Stimulated activated CD8-positive, alpha-beta memory T cell treated with anti-CD3 and anti-CD28 coated beads, Interleukin-15, amount 100 ng/mL, for 1 hour (primary cell): ENCODE measurements around the gene SLC39A3.

ENCODE experiments used
- DNase-seq: peaks from one replicate; pipeline ENCODE4 v3.0.0-alpha.2; 2020; ENCODE audit warnings: low read depth

Gene SLC39A3

GRCh38 chr19:2702170-2703076 is 37.4 kb downstream of the SLC39A3 start, which contains the start of gene GNG7:
Gene GNG7, minus strand, starts transcription at chr19:2702694. Its CDS starts 182,006 bp downstream, at chr19:2520688.
- peak; percentile 83 for DNase-seq

DNA sequence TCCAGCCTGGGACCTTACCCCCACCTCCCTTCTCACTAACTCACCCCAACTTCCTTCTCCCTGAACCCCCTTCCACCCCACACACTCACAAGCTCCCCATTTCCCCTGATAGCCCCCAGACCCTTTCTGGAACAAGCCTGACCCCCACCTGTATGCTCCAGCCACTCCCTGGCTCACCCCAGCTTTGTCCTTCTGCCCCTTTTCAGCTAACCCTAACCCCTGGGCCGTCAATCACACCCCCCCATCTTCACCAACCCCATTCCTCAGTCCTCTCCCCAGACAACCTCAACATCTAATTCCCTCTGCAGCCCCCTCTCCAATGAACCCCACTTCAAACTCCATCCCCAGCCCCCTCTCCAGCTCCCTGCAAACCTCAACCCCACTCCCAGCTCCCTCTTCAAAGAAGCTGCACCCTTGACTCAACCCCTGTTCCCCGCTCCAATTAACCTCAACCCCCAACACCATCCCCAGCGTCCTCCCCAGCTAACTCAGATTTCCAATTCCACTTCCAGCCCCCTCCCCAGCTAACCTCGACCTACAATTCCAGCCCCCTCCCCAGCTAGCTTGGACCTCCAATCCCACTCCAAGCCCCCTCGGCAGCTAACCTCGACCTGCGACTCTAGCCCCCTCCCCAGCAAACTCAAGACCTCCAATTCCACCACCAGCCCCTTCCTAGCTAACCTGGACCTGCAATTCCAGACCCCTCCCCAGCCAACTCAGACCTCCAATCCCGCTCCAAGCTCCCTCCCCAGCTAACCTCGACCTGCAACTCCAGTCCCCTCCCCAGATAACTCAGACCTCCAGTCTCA is 38.3 kb downstream of the SLC39A3 start:
- DNase-seq = no peak

- no peak for DNase-seq
Measured at GRCh38 chr19:2700660-2701360, 39.0 kb downstream of the SLC39A3 start.

DNA sequence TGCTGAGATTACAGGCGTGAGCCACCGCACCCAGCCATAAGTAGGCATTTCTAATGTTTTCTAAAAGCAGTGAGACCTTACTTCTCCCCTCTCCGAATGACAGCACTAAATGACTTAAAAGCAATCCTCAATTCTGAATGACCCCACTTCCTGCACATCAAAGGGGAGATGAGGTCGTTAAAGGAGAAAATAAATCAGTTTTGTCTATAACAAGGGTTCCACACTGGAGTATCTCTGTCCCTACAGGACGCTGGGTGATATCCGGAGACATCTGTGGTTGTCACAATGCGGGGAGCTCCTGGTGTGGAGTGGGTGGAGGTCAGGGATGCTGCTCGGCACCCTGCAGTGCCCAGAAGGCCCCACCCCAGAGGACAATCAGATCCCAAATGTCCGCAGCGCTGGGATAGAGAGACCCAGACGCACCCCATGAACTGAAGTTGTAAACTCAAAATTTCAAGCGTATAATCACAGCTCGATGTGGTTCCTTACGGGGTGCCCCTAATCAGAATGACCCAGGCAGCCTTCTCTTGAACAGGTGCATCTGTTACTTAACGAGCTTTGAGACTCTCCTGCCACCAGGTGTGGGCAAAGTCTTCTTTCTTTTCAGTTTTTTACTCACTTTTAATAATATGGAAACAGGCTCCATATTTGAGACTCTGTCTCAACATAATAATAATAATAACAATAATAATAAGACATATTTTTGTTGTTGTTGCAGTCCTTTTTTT is 40.2 kb downstream of the SLC39A3 start:
- DNase-seq = no peak

DNA sequence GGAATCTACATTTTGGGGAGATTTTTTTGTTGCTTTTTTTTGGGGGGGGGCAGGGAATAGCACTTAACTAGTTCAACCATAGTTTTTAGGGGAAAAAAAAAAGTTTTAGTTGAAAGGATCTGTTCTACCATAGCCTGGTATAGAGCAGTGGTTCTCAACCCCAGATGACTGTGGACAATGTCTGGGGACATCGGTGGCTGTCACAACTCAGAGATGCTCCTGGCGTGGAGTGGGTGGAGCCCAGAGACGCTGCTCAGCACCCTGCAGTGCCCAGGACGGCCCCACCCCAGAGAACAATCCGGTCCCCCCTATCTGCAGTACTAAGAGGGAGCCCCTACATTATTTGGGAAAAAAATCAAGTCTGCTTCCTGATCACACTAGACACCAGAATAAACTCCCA is 45.6 kb downstream of the SLC39A3 start:
- DNase-seq = no peak

DNA sequence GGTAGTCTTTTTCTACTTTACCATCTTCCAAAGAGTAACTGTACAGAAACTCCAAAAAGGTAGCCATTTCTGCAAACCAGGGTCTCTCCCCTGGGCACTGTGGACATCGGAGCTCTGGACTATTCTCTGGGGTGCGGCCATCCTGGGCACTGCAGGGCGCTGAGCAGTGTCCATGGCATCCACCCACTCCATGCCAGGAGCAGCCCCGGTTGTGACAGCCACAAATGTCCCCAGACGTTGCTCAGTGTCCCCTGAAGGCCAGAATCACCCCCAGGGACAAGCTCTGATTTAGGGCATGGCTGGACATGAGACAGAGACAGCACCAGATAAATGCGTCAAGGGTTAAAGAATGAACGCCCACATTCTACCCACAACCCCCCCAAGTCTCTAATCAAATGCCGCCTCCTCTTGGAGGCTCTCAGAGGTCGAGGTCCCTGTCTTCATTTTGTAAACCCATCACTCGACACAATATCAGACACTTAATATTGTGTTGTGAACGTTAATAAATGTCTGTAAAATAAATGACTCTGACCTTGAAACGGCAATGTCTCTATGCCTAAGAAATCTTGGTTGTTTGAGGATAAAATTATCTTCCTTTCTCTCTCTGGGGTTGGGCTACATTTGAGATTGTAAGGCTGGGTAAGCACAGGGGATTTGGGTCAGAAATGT is 46.2 kb downstream of the SLC39A3 start:
- no peak for DNase-seq

DNA sequence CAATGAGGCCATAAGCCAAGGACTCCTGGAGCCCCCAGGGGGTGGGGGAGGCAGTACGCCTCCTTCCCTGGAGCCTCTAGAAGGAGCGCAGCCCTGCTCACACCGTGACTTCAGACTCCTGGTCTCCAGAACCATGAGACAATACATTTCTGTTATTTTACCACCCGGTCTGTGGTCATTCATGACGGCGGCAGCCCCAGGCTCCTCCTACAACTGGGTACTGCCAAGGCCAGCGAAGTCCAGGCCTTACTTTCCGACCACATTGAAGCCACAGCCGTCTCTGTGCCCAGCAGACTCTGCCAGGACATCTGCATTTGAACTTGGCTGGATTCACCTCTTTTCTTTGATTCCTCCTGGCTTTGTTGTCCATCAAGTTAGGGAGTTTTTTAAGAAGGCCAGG is 47.9 kb downstream of the SLC39A3 start:
- no peak for DNase-seq

GRCh38 chr19:2690856-2691255 is 49.0 kb downstream of the SLC39A3 start:
- DNase-seq = no peak

DNA sequence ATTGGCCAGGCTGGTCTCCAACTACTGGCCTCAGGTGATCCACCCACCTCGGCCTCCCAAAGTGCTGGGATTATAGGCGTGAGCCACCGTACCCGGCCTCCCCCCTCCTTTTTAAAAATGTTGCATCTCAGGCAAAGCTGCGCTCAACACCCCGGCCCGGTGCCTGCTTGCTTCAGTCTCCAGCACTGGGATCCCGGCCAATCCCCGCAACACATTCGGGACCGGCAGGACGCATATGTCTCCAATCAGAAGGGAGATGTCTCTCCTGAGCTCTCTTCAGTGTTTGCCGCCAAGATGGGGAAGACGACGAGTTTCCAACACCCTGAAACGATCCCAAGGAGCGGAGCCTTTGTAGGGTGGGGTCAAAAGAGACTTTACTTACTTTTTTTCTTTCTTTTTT is 53.5 kb downstream of the SLC39A3 start:
- no peak for DNase-seq

DNA sequence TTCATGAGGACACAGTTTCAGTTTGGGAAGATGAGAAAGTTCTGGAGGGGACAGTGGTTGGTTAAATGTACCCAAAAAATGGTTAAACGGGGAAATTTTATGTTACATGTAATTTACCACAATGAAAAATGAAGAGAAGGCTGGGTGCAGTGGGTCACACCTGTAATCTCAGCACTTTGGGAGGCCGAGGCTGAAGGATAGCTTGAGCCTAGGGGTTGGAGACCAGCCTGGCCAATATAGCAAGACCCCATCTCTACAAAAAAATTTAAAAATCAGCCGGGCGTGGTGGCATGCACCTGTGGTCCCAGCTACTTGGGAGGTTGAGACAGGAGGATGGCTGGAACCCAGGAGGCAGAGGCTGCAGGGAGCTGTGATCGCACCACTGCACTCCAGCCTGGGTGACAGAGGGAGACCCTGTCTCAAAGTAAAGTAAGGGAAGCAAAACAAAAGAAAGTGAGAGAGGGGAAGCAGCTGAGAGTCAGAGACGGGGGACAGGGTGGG is 54.6 kb downstream of the SLC39A3 start:
- DNase-seq = no peak

DNA sequence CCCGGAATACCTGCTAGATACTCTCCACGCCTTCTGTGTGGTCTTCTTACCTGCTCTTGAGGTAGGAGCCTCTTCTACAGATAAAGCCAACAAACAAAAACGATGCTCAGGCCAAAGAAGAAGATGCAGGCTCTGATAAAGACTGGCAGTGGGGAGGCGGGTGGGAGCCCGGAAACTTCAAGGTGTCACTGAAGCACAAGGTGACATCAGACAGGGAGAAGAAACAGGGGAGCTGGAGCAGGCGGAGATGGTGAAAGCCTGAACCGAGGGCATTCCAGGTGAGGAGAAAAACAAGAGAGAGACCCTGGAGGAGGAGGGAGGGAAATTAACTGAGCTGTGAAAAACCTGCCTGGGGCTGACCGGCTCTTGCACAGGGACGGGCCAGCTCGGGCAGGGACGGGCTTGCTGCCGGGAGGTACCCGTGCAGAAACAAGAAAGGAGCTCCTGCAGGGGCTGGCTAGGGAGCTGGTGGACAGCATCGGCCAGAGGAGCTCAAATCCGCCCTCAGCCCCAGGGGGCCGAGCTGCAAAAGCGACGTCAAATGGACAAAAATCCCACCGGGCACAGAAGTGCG is 56.3 kb downstream of the SLC39A3 start:
- no peak for DNase-seq
